ENCODE measurements around the gene CD209.

GRCh38 chr19:7733376-7733775 lies 14.0 kb downstream of the CD209 start:
- TF ChIP-seq EZH2 (IDR thresholded peaks at IDR 0.05; ENCODE audit: borderline replicate concordance, insufficient read depth, low read length, poor library complexity, severe bottlenecking) (no peak), CTCF (IDR thresholded peaks at IDR 0.05; ENCODE audit: poor library complexity, severe bottlenecking) (no peak), SMC3 (conservative IDR thresholded peaks at IDR 0.05; ENCODE audit: poor library complexity) (no peak), EP300 (conservative IDR thresholded peaks at IDR 0.05; ENCODE audit: poor library complexity, severe bottlenecking) (no peak), REST (IDR thresholded peaks at IDR 0.05; ENCODE audit: borderline replicate concordance) (no peak), TAF1 (IDR thresholded peaks at IDR 0.05; ENCODE audit: low read depth) (no peak), POLR2AphosphoS5 (IDR thresholded peaks at IDR 0.05) (no peak)
